ENCODE data around the gene MARCHF3.

DNA sequence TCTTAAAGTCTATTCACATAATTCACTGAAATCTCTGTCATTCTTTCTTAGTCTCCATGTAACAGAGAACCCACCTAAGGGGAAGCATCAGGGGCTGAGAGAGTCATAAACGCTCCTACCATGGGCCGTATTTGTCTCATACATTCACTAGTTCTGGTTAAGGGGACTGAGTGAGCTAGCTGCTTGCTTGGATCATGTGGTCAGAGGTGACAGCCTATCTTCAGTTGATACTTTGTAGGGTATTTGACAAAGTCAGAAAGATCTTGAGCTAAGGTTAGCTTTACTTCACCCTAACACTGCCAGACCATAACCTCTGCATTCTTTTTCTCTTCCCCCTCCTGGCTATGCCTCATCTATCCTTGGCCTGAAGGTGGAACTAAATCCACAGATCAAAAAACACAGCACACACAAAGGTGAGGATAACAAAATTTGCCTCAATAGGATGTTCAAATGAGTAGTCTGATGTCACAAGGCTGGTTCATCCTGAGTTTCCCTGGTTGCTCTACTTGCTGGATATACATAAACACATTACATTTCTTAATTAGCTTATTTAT, 66.5 kb downstream of the MARCHF3 start:
- TF ChIP-seq POLR2A (IDR thresholded peaks at IDR 0.05; ENCODE audit: low read length) (no peak), GATA1 (IDR thresholded peaks at IDR 0.05; ENCODE audit: low read depth, low read length) (no peak)

All from erythroblast (primary cell).